ENCODE data around the gene EPC1. TPM values are rescaled to one million over a fixed set of nuclear protein-coding genes. Genes with fewer than 3 reads are reported as not detected.
"Not testable (repeated sequence)": the region's sequence is repeated elsewhere in the genome, so short reads cannot be mapped to it uniquely, and the experiment has no call there.

Gene EPC1
- total and polyA plus RNA-seq, 12 donors, result 8.4 to 25.4 (median 19.0) TPM

DNA sequence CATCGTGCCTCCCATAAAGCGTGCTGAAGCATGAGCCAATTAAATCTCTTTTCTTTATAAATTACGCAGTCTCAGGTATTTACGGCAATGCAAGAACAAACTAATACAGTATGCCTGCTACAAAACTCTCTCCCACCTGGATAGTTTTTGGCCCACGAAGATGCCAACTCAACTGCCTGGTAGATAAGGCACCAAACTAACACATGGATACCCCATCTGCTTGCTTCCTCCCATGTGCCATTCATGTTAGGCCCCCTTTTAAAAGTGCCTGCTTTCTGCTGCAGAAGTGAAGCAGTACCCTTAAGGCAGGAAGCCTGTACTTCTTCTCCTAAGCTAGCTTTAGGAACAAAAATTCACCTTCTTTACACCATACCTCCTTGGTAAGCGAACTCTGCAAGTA lies 15.6 kb upstream of the EPC1 start:
- intact Hi-C loops (cut with DNase I), result loop anchor here in 6 of 10 donors (5.0 to 10.0 kb wide), 3 partner anchors 105 to 308 kb away; partner anchors contain the start of gene KIF5B (in 1 of the 6)

DNA sequence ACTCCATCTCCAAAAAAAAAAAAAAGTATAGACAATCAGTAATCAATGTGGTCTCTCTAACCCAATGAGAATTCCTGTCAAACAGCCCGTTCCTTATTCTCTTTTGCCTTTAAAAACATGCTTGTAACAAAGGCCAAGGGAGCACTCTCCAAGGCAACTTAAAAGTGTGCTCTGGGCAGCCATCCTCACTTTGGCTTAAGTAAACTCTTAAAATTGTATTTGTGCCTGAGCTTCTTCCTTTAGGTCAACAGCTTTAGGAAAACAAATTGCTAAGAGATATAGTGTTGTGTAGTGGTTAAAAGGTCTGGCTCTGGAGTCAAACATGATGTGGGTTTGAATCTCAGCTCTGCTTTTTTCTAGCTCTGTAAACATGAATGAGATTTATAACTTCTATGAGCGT lies 13.9 kb upstream of the EPC1 start:
- no peaks in the 10 kb centered on the region for H3K9me3 ChIP-seq
- 90 to 95% methylated on average over 2 of the region's 2 CpGs for WGBS, 2 donors
- TF ChIP-seq, protein P1, sequence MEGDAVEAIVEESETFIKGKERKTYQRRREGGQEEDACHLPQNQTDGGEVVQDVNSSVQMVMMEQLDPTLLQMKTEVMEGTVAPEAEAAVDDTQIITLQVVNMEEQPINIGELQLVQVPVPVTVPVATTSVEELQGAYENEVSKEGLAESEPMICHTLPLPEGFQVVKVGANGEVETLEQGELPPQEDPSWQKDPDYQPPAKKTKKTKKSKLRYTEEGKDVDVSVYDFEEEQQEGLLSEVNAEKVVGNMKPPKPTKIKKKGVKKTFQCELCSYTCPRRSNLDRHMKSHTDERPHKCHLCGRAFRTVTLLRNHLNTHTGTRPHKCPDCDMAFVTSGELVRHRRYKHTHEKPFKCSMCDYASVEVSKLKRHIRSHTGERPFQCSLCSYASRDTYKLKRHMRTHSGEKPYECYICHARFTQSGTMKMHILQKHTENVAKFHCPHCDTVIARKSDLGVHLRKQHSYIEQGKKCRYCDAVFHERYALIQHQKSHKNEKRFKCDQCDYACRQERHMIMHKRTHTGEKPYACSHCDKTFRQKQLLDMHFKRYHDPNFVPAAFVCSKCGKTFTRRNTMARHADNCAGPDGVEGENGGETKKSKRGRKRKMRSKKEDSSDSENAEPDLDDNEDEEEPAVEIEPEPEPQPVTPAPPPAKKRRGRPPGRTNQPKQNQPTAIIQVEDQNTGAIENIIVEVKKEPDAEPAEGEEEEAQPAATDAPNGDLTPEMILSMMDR (IDR thresholded peaks at IDR 0.05), result no peak
- no peaks in the 10 kb centered on the region for H3K36me3 ChIP-seq
- H3K4me1 ChIP-seq, result peaks cover 0 to 15% (median 10%) of the 10 kb centered on the region in 9 donors
- ATAC-seq, result no peak
- no peak for DNase-seq
- H3K27ac ChIP-seq, result no peak overlapping the region
- intact Hi-C loops (cut with DNase I), result loop anchor here in 6 of 10 donors (5.0 to 10.0 kb wide), 3 partner anchors 104 to 306 kb away; partner anchors contain the start of gene KIF5B (in 1 of the 6)
- H3K27me3 ChIP-seq, result no peaks in the 10 kb centered on the region
- no peak overlapping the region for H3K4me3 ChIP-seq

More for the DNA sequence above, 15.6 kb upstream of the EPC1 start:
- TF ChIP-seq, protein P1 (IDR thresholded peaks at IDR 0.05), result no peak
- ATAC-seq (no peak), DNase-seq (no peak)
- Histone ChIP-seq H3K27me3 (no peaks in the 10 kb centered on the region), H3K9me3 (no peaks in the 10 kb centered on the region), H3K4me1 (peaks cover 0 to 30% (median 19%) of the 10 kb centered on the region in 9 donors), H3K4me3 (no peak overlapping the region), H3K27ac (no peak overlapping the region), H3K36me3 (no peaks in the 10 kb centered on the region)
- WGBS, 2 donors, result 91 to 92% methylated on average over 6 of the region's 6 CpGs

DNA sequence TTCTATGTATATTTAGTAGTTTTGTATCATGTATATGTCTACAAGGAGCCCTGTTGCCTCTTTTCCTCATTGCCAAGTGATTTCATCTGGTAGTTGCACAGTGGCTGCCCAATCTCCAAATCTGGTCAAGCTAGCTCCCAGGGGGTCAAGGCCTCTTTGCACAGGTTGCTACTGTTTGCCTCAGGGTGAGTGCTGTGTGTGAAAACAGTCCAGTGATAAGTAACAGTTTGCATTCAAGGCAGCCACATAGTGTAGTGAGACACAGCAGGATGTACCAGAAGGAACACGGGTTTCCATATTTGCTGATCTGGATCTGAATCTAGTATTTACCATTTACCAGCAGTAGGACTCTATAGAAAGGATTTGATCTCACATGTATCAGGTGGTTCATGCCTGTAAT lies 13.3 kb upstream of the EPC1 start:
- ATAC-seq (no peak), DNase-seq (no peak)
- Histone ChIP-seq H3K36me3 (no peaks in the 10 kb centered on the region), H3K4me3 (no peak overlapping the region), H3K9me3 (no peaks in the 10 kb centered on the region), H3K27me3 (no peaks in the 10 kb centered on the region), H3K4me1 (peaks cover 0 to 18% (median 10%) of the 10 kb centered on the region in 9 donors), H3K27ac (no peak overlapping the region)
- WGBS, 2 donors, result 92 to 96% methylated on average over 1 of the region's 1 CpG
- intact Hi-C loops (cut with DNase I), result loop anchor here in 6 of 10 donors (5.0 to 10.0 kb wide), 3 partner anchors 103 to 305 kb away; partner anchors contain the start of gene KIF5B (in 1 of the 6)
- TF ChIP-seq, protein P1 (IDR thresholded peaks at IDR 0.05), result no peak

DNA sequence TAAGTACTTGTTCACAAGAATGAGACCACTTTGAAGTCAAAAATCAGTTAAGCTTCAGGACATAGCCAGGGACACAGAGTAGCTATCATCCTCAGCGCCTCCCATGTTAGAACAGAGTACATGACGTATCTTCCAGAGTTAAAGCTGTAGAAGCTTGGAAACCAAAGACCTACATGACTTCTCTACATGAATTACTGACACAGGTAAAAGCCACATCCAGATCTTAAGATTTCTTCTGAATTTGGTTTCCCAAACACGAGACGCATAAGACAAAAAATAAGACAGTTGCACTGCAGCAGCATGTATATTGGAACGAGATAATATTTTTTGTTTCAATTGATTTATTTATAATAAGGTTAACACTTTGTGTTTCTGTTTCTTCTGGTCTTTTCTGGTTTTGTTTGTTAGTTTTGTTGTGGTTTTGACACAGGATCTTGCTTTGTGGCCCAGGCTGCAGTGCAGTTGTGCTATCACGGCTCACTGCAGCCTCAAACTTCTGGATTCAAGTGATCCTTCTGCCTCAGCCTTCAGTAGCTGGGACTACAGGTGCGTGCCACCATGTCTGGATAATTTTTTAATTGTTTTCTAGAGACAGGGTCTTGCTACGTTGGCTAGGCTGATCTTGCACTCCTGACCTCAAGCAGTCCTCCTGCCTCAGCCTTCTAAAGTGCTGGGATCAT lies 10.2 kb upstream of the EPC1 start:
- Histone ChIP-seq H3K4me1 (peaks cover 0 to 45% (median 17%) of the 10 kb centered on the region in 9 donors), H3K27ac (no peak overlapping the region), H3K4me3 (no peak overlapping the region), H3K9me3 (no peaks in the 10 kb centered on the region), H3K27me3 (no peaks in the 10 kb centered on the region), H3K36me3 (no peaks in the 10 kb centered on the region)
- WGBS, 2 donors, result 94 to 96% methylated on average over 8 of the region's 8 CpGs
- ATAC-seq (no peak), DNase-seq (no peak)
- TF ChIP-seq, protein P1 (IDR thresholded peaks at IDR 0.05), result no peak
- intact Hi-C loops (cut with DNase I), result no loop called here

DNA sequence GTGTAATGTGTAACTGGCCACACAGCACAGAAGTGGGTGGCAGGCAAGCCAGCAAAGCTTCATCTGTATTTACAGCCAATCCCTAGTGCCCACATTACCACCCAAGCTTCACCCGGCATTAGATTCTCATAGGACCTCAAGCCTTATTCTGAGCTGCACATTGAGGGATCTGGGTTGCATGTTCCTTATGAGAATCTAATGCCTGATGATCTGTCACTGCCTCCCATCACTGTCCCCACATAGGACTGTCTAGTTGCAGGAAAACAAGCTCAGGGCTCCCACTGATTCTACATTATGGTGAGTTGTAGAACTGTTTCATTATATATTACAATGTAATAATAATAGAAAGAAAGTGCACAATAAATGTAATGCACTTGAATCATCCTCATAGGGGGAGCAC lies 7.7 kb upstream of the EPC1 start:
- H3K36me3 ChIP-seq; ATAC-seq; H3K27me3 ChIP-seq; H3K9me3 ChIP-seq; intact Hi-C loops (cut with DNase I); H3K27ac ChIP-seq; DNase-seq; H3K4me3 ChIP-seq: not testable (repeated sequence)
- peaks cover 0 to 47% (median 26%) of the 10 kb centered on the region in 9 donors for H3K4me1 ChIP-seq
- WGBS, 2 donors, result 98 to 100% methylated on average over 1 of the region's 1 CpG

Measured in heart right ventricle (tissue), 16 donors.